T-helper 1 cell treated with Interleukin-12 subunit alpha and Interleukin-12 subunit beta and Interleukin-4 antibody, amounts not matched to agents 30 ng/mL and 1 ng/mL, for 36 hours (primary cell): ENCODE results near the gene PLPPR1. TPM values are rescaled to one million over a fixed set of nuclear protein-coding genes. Genes with fewer than 3 reads are reported as not detected.
"Not testable (repeated sequence)": the region's sequence is repeated elsewhere in the genome, so short reads cannot be mapped to it uniquely, and the experiment has no call there.

Experiments used
- intact Hi-C: fragments of 100-400 bp; cut with micrococcal nuclease; formaldehyde crosslinking; loops from one replicate; pipeline ENCODE4 v1.15.1; 2024
- total RNA-seq: library from RNA; stranded (reverse); gene quantifications from 2 replicates; pipeline ENCODE4 v1.2.3, GENCODE V29; 2022

PLPPR1 gene
- total RNA-seq = not detected in 2 replicates

DNA sequence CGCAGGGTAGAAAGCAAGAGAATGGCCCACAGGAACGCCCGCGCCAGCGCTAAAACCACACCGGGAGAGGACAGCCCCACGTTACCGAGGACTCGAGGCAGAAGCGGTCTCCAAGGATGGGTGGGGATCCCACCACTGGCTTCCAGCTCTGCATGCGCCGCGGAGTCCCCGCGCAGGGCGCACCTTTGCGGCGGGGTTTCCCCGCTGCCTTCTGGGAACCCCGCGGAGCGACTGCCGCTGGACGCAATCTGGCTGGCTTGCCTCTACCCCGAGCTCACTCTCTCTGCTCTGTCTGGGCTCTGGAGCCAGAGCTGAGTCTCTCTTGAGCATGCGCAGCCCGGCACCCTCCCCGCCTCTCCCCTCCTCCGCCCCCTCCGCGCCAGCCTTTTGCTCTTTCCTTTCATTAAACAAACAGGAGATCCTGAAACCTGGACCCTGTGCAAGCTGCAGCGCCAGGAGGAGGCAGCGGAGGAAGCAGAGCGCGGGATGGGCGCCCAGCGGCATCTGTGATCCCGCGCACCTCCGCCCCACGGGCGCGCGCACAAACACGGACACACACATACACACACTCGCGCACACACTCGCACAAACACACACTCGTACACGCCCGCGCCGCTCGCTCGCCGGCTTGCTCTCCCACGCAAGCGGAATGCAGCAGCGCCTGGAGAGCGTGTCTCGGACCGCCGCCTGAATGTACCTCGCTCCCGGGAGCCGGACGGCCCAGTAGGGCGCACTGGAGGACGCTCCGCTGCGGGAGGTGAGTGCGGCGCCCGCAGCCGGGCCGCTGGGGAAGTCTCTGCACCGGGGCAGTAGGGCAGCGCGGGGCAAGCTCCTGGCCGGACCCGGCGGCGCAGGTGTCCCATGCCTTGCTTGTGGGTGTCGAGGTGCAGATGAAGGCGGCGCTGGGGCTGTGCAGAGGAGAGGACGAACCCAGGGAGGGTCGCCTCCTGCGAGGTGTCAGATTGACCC is at the start of gene PLPPR1:
TSS of gene PLPPR1 (plus strand) at position 382 of the 969 bp plus-strand sequence.
- intact Hi-C loops = no loop called here

DNA sequence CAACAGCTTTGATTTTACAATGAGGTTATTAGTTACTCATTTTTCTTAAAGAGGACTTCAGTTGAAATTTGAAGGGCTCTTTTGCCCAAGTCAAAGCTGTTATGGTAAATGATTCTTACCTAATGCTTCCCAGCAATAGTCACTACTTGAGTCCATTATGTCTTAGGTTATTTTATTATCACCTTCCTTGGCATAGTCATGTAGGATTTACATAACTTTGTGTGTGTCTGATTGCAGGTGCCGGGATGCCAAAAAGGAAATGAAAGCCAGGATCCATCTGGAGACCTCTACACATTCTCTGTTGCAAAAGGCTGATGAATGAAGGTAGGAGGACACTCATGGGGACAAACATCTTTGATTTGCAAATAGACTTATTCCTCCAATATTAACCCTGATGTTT is 38.8 kb upstream of the PLPPR1 start:
- intact Hi-C loops = no loop called here

DNA sequence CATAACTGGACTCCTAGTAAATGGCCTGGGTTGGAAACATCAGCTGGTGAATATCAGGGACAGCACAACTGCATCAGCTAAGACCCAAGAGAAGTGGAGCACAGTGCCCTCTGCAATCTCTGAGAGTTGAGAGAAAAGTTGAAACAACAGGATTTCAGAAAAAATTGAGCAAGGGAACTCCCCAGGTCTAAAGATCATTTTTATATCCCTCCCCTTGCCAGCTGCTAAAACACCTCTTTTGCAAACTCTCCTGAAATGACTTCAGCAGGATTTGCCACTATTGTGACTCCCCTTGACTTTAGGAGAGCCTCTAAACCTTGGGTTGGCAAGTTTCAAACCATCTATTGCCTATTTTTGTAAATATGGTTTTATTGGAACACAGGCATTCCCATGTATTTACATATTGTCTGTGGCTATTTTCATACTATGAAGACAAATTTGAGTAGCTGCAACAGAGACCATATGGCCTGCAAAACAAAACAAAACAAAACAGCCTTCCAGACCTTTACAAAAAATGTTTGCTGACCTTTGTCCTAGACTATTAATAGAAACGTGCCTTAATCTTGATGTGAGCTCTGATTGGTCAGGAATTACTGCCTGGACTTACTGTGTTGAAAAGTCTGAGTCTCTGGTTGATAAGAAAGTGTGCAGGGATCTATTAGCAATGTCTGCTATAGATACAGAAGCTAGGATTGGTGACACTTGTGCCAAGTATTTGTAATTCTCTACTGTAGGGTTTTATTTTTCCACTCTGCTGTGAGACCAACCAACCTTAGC is 37.7 kb upstream of the PLPPR1 start:
- intact Hi-C loops = no loop called here

DNA sequence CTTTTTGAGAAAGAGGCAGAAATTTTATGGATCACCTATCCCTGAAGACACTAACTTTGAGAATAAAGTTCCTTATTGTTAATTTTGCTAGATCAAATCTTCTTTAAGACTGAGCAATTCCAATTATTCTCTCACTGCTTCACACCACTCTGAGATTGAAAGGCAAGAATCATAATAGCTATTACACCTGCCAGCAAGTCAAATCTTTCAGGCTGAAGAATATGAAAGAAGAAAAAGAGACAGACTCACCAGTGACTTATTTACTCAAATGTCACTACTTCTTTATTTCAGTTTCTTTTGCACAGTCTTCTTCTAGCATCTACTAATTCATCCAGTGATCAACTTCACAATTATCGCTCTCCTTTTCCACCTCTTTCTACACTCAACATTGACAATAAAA is 35.9 kb upstream of the PLPPR1 start:
- intact Hi-C loops = no loop called here

DNA sequence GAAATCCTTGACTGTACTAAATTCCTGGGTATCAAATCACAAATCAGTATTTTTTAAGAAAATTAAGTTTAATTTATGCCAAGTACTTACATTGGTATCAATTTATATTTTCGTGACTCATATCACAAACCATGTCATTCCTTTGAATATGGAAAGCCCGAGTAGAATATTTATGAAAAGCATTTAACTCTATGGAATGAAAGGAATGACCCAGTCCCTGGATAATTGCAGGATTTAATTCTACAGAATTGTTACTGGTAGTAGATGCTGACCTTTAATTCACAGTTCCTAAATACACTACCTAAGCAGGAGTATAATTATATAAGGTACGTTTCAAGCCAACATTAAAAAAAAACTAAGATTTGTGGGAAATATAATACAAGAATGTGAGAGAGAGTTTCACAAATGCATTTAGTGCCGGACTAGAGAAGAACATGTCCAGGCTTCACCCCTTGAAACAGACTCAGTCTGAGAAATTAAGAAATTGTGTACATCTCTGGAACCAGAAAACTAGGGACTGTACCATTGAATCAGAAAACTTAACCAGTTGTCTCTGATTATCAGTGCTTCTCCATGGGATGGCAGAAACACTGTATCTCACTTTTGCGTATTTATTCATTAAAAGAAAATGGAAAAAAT is 28.5 kb upstream of the PLPPR1 start:
- intact Hi-C loops = no loop called here

DNA sequence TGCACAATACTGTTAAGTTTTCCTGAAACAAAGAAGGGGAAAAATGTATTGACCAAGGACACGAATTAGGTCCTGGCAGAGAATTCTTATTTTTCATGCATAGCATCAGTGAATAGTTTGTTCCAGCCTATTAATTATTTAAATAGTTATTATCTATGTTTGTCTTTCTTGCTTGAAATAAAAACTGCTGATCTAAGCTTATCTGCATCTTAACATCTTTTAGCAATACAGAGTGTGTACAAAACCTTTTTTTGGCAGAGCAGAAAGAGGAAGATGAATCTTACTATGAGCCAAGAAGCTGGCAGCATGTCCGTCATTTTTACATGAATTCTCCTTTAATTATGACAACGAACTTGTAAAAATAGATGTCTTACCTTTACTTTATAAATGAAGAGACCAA is 23.3 kb upstream of the PLPPR1 start:
- intact Hi-C loops = no loop called here

DNA sequence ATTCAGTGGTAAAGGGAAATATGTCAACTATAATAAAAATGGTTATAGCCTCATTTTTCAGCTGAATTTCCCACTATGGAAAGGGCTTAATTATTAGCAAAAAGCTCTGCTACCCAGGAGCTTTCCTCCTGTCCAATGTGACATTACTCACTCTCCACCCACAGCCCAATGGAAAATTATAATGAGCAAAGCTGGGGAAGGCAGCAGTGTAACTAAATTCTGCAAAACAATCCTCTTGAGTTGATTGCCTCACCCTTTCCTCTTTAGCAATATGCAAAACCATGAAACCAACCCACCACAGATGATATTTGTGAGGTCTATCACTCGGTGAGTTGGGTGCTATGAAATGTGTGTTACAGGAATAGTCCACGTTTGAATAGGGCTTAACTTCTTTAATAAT is 14.0 kb upstream of the PLPPR1 start:
- intact Hi-C loops = no loop called here

DNA sequence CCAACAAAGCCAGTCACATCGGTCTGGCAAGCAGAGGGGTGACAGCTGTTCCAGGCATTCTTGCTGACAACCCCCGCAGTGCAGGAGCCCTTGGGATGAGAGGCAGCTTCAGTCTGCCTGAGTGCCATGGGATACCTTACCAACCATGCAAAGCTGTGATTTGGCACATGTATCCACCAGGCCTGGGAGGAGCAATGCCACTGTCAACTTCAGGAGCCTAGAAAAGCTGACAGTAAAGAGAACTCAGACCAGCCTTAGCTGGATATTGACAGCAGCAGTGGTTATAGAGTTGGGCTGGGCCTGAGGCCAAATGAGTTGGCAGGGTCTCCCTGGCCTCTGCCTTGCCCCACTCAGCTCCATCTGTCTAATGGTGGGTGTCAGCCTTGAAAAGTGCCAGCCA is 10.1 kb upstream of the PLPPR1 start:
- intact Hi-C loops = no loop called here

DNA sequence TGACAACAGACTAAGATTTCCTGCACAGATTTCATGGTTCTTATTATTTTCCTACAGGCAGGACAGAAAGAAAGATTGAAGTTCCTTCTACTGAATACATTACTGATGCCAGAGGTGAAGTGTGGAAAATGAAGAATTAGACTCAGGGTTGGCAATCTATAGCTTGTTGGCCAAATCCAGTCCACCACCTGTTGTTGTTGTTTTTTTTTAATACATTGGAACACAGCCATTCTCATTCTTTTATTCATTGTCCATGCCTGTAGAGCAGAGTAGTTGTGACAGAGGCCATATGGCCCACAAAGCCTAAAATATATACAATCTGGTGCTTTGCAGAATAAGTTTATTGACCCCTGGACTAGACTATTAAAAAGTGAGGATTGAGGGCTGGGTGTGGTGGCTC is 5.8 kb upstream of the PLPPR1 start:
- intact Hi-C loops = no loop called here

DNA sequence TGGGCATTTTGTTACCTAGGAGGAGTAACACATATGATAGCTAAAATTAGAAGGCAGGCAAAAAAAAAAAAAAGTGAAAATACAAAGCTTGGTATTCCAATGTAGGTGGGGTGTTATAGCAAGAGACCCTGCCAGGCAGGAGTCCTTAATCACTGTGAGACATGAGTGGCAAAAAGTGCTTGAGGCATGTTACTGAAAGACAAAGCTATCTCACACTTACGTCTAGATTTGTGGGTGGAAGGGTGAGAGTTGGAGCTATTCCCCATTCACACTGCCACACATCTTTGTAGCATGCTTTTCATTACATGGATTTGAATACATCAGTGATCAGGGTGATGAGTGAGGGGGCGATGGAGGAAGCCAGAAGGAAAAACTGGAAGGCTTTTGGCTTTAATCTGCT is 2.6 kb upstream of the PLPPR1 start:
- intact Hi-C loops = no loop called here

DNA sequence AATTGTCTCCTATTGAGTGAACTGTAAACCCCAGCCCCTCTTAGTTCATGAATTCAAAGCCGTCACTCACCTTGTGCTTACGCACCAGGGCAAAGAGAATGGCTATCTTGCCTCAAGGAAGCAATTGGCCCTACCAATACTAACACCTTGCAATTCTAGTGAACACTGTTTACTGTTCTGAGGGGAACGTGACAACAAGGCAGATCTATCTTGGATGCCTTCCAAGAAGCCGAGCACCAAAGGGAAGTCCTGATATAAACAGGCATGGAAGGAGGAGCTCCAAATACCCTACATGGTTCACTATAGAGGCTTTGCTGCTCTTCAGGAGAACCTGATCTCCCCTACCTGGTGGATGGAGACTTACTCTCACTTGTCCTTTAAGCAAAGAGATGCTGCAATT is 1.7 kb upstream of the PLPPR1 start:
- intact Hi-C loops = no loop called here

DNA sequence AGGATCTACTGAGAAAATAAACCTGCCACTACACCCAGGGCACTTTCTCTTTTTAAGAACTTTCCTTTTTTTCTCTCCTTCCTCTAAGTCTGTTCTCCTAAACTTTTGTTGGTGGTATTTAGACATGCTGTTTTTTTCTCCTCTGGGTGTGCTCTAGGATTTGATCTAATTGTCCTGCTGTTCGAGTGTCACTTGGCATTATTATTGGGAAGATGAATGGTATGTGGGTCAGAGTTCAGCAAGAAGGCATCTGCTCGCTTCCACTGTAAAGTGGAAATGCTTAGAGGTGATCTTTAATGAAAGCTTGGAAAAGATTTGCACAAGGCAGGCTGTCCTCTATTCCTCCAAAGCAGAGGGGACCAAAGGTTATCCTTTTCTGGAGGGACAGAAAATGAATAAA is 1.3 kb upstream of the PLPPR1 start:
- intact Hi-C loops = no loop called here

DNA sequence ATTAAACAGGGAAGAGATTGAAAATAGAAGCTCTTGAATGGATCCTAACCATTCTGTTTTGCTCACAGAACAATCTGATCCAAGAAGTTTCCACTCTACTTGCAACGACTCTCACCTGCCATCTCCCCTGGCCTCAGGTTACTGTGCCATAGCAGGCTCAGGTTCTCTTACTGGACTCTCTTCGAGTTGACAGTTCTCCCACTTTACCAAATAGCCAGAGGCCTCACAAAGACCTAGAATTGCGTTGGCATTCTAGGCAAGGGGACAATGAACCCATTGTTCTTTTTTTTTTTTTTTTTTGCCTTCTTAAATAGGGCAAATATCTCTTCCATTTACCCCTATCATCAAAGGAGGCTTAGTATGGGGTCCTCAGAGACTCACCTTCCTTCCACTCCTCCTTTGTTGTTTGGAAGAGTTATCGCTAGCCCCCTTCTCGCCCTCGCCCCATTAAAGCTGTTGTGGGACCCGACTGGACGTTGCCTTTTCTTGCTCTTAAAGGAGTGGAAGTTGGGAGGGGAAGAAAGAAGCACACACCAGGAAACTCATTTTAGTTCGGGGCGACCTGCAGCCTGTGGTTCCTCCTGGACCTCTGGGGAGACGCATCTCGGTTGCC is 688 bp upstream of the PLPPR1 start:
- intact Hi-C loops = no loop called here

DNA sequence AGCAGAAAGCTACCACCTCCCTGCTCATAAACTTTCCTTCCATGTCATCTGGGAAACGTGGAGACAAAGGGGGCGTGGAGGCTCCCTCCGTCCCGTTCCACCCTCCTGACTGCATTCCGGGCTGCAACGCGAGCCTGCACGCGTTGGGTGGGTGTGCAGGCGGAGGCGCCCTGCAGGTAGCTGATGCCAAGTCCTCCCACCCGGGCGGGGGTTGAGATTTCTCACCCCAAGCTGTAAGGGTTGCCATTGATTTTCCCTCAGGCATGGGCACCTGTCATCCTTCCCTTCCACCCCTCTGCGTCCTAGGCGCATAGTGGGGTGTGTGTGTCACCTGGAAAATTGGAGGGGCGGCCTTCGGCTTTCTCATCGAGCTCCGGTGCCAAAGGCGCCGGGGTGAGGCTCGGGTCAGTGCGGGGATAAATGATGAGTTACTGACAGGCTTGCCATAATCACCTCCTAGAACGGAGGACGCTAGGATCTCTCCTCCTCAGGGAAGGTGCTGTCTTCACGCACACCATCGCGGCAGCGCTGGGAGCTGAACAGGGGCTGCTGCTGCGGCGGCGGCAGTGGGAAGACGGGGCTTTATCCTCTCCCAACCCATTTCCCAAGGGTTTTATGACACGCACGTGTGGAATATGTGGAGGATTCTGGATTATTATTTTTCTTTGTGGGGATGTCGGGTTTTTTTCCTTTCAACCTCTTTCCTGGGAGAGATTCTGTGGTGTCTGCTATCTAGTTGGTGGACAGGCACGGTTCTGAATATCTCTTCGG is 973 bp downstream of the PLPPR1 start:
- intact Hi-C loops = no loop called here

DNA sequence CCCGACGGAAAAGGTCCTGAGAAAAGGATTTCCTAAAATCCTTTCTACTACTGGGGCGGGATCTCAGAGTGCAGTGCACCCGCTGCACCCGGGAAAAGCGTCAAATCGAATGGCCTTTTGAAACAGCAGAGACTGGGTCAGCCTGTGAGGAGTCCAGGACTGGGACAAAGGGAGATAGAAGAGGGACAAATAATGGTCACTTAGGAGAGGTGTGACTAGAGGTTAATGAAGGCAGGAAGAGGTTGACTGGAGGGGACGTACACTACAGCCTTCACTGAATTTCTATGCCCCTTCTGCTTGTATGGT is 1.5 kb downstream of the PLPPR1 start:
- intact Hi-C loops = no loop called here

DNA sequence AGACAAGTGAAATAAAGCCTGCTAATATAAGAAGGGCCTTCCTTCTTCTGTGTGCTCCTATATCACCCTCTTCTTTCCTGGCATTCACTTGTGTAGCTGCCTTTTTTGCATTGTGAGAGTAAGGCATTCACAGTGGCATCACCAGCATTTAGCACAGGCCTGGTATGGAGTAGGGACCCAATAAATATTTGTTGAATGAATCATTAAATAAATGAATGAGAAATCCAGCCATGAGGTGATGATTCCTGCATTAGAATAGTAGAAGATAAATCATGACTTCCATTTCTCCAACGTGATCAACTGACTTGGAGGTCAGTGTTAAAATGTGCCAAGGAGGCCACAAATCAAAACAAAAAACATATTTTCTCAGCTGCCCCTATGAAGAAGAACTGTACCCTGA is 3.9 kb downstream of the PLPPR1 start:
- intact Hi-C loops = no loop called here

DNA sequence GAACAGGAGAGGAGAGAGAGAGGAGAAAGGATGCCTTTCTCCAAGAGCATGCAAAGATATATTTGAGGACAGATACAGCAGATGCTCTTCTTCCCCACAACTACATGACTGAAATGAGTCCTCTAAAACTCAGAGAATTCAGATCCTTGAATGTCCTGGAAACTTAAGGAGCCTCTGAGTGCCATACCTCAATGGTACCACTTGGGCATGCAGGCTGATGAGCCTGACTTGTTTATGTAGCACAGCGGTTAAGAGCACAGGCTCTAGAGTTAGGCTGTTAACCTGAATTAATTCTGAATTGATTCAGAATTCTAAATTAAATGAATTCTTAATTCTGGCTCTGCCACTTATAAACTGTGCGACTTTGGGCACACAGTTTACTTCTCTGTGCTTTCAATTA is 5.7 kb downstream of the PLPPR1 start:
- intact Hi-C loops = no loop called here

DNA sequence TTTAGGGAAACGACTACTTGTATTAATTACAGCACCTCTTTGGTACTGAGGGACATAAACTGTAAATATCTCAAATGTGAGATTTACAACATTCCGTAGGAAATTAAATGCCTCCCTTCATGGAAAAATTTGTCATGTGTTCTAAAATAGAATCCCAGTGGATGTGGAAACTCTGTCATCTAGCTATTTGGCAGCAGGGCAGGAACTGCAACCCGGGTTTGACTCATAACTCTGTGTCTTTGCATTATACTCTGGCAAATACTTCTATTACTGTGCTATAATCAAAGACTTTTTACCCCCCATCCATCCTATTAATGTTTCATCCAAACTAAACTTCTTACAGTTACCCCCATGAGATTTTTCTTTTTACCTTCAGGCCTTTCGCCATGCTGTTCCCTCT is 6.6 kb downstream of the PLPPR1 start:
- intact Hi-C loops = no loop called here

DNA sequence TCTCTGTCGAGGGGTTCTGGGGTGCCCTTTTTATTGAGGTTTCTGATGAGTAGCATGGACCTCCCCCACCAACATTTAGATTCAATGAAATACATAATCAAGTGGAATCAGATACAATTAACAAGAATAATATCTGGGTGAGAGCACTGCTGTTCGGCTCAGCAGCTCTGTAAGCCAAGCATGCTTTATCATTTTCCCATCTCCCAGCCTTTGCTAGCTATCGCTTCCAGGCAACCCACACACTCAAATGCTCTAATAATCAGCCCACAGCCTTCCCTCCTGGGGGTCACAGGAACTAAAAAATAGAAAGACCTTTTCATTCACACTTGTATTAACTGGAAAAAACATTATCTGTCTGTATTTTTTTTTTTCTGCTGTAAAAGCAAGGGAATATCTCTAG is 8.9 kb downstream of the PLPPR1 start:
- intact Hi-C loops = no loop called here

DNA sequence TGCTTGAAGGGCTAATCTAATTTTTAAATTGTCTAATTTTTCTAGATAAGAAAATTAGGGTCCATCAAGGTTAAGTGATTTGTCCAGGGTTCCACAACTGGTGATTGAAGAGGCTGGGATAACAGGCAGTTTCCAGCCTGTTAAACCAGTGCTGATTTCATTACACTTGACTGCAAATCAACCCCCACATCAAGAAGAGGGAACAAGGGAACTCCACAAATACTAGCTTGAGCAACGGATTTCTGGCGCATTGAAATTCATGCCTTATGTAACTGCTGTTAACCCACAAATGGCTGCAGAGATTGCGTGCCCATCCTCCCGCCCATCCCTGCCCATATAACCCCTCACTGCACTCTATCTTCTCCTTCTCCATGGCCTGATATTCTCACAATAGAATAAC is 10.0 kb downstream of the PLPPR1 start:
- intact Hi-C loops = no loop called here

DNA sequence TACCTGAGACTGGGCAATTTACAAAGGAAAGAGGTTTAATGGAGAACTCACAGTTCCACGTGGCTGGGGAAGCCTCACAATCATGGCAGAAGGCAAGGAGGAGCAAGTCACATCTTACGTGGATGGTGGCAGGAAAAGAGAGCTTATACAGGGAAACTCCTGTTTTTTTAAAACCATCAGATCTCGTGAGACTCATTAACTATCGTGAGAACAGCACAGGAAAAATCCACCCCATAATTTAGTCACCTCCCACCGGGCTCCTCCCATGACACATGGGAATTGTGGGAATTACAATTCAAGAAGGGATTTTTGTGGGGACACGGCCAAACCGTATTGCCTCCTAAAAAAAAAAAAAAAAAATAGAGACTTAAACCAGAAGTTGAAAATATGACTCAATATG is 11.1 kb downstream of the PLPPR1 start:
- intact Hi-C loops = not testable (repeated sequence)
